Measurements from ENCODE around the gene MBIP. TPM values are rescaled to one million over a fixed set of nuclear protein-coding genes. Genes with fewer than 3 reads are reported as not detected.
"Not testable (repeated sequence)": the region's sequence is repeated elsewhere in the genome, so short reads cannot be mapped to it uniquely, and the experiment has no call there.

Gene MBIP
- 10 to 100 TPM; 18.3 to 23.0 TPM for total RNA-seq

- ChIA-PET POLR2A (no interaction called here), CTCF (interaction anchor here (0.6 to 2.1 kb wide), 3 partner anchors 13 to 251 kb away, joined by 3 to 6 read pairs (median 4); no protein-coding TSS in a partner anchor)
- H3K27me3 Mint-ChIP-seq (ENCODE audit: low read depth), result peaks cover 12% of the 10 kb centered on the region
- ATAC-seq (peak; percentile 98), DNase-seq (peak; percentile 97)
- peaks cover 30% of the 10 kb centered on the region for H3K4me1 Mint-ChIP-seq (ENCODE audit: low read depth)
- H3K9me3 Mint-ChIP-seq (ENCODE audit: insufficient read depth), result no peaks in the 10 kb centered on the region
- H3K27ac Mint-ChIP-seq, result peak within 1 kb of the TSS; percentile 93
- H3K36me3 Mint-ChIP-seq (ENCODE audit: low read depth), result peaks cover 9% of the 10 kb centered on the region
- peak within 1 kb of the TSS; percentile 90 for H3K4me3 Mint-ChIP-seq
Observed at GRCh38 chr14:36320200-36320896, at the start of gene MBIP. Gene MBIP (minus strand): TSS chr14:36320637. CDS start chr14:36320588, 49 bp downstream.

GRCh38 chr14:36367985-36368774 lies 47.7 kb upstream of the MBIP start:
- no peak overlapping the region for H3K27ac Mint-ChIP-seq
- ChIA-PET POLR2A (no interaction called here), CTCF (no interaction called here)
- H3K27me3 Mint-ChIP-seq (ENCODE audit: low read depth), result peaks cover 9% of the 10 kb centered on the region
- H3K4me1 Mint-ChIP-seq (ENCODE audit: low read depth), result no peaks in the 10 kb centered on the region
- H3K4me3 Mint-ChIP-seq, result no peak overlapping the region
- no peaks in the 10 kb centered on the region for H3K9me3 Mint-ChIP-seq (ENCODE audit: insufficient read depth)
- ATAC-seq (no peak), DNase-seq (no peak)
- no peaks in the 10 kb centered on the region for H3K36me3 Mint-ChIP-seq (ENCODE audit: low read depth)

- no peaks in the 10 kb centered on the region for H3K36me3 Mint-ChIP-seq (ENCODE audit: low read depth)
- H3K9me3 Mint-ChIP-seq (ENCODE audit: insufficient read depth), result no peaks in the 10 kb centered on the region
- DNase-seq, result no peak
- no peak overlapping the region for H3K27ac Mint-ChIP-seq
- no peak for ATAC-seq
- no peak overlapping the region for H3K4me3 Mint-ChIP-seq
- H3K27me3 Mint-ChIP-seq (ENCODE audit: low read depth), result peaks cover 11% of the 10 kb centered on the region
- peaks cover 2% of the 10 kb centered on the region for H3K4me1 Mint-ChIP-seq (ENCODE audit: low read depth)
- CTCF ChIA-PET, result interaction anchor here (1.0 to 1.1 kb wide), 2 partner anchors 97 to 483 kb away, joined by 3 to 4 read pairs; no protein-coding TSS in a partner anchor
- POLR2A ChIA-PET, result no interaction called here
Observed at GRCh38 chr14:36365766-36366165, 45.3 kb upstream of the MBIP start.

GRCh38 chr14:36363704-36364103 lies 43.3 kb upstream of the MBIP start:
- H3K4me3 Mint-ChIP-seq, result no peak overlapping the region
- H3K27ac Mint-ChIP-seq, result no peak overlapping the region
- ChIA-PET POLR2A (no interaction called here), CTCF (no interaction called here)
- DNase-seq (no peak), ATAC-seq (no peak)
- no peaks in the 10 kb centered on the region for H3K9me3 Mint-ChIP-seq (ENCODE audit: insufficient read depth)
- peaks cover 2% of the 10 kb centered on the region for H3K4me1 Mint-ChIP-seq (ENCODE audit: low read depth)
- no peaks in the 10 kb centered on the region for H3K36me3 Mint-ChIP-seq (ENCODE audit: low read depth)
- H3K27me3 Mint-ChIP-seq (ENCODE audit: low read depth), result peaks cover 13% of the 10 kb centered on the region

GRCh38 chr14:36362648-36363047 lies 42.2 kb upstream of the MBIP start:
- ChIA-PET CTCF (no interaction called here), POLR2A (no interaction called here)
- peaks cover 2% of the 10 kb centered on the region for H3K4me1 Mint-ChIP-seq (ENCODE audit: low read depth)
- no peaks in the 10 kb centered on the region for H3K36me3 Mint-ChIP-seq (ENCODE audit: low read depth)
- peaks cover 13% of the 10 kb centered on the region for H3K27me3 Mint-ChIP-seq (ENCODE audit: low read depth)
- H3K9me3 Mint-ChIP-seq (ENCODE audit: insufficient read depth), result no peaks in the 10 kb centered on the region
- DNase-seq (no peak), ATAC-seq (no peak)
- H3K4me3 Mint-ChIP-seq, result no peak overlapping the region
- H3K27ac Mint-ChIP-seq, result no peak overlapping the region

- no peak overlapping the region for H3K27ac Mint-ChIP-seq
- CTCF ChIA-PET, result no interaction called here
Observed at GRCh38 chr14:36361210-36361853, 40.9 kb upstream of the MBIP start.

GRCh38 chr14:36356862-36357261 lies 36.4 kb upstream of the MBIP start:
- Mint-ChIP-seq H3K4me3 (no peak overlapping the region), H3K27me3 (ENCODE audit: low read depth) (peaks cover 5% of the 10 kb centered on the region), H3K9me3 (ENCODE audit: insufficient read depth) (peaks cover 13% of the 10 kb centered on the region), H3K4me1 (ENCODE audit: low read depth) (peaks cover 2% of the 10 kb centered on the region), H3K27ac (no peak overlapping the region), H3K36me3 (ENCODE audit: low read depth) (no peaks in the 10 kb centered on the region)
- ATAC-seq, result no peak
- CTCF ChIA-PET, result no interaction called here
- no peak for DNase-seq
- POLR2A ChIA-PET, result no interaction called here

More at GRCh38 chr14:36361210-36361853, 40.9 kb upstream of the MBIP start:
- H3K36me3 Mint-ChIP-seq (ENCODE audit: low read depth), result no peaks in the 10 kb centered on the region
- DNase-seq (no peak), ATAC-seq (no peak)
- H3K9me3 Mint-ChIP-seq (ENCODE audit: insufficient read depth), result peaks cover 8% of the 10 kb centered on the region
- POLR2A ChIA-PET, result no interaction called here
- peaks cover 10% of the 10 kb centered on the region for H3K27me3 Mint-ChIP-seq (ENCODE audit: low read depth)
- H3K4me3 Mint-ChIP-seq, result no peak overlapping the region
- peaks cover 2% of the 10 kb centered on the region for H3K4me1 Mint-ChIP-seq (ENCODE audit: low read depth)

GRCh38 chr14:36346052-36346451 lies 25.6 kb upstream of the MBIP start:
- Mint-ChIP-seq H3K36me3 (ENCODE audit: low read depth) (no peaks in the 10 kb centered on the region), H3K4me3 (no peak overlapping the region), H3K27me3 (ENCODE audit: low read depth) (peaks cover 15% of the 10 kb centered on the region), H3K27ac (no peak overlapping the region), H3K9me3 (ENCODE audit: insufficient read depth) (no peaks in the 10 kb centered on the region), H3K4me1 (ENCODE audit: low read depth) (no peaks in the 10 kb centered on the region)
- DNase-seq (no peak), ATAC-seq (no peak)
- ChIA-PET CTCF (no interaction called here), POLR2A (no interaction called here)

GRCh38 chr14:36344211-36344610 lies 23.8 kb upstream of the MBIP start:
- ChIA-PET POLR2A (no interaction called here), CTCF (no interaction called here)
- ATAC-seq (no peak), DNase-seq (no peak)
- no peaks in the 10 kb centered on the region for H3K9me3 Mint-ChIP-seq (ENCODE audit: insufficient read depth)
- no peaks in the 10 kb centered on the region for H3K36me3 Mint-ChIP-seq (ENCODE audit: low read depth)
- H3K27ac Mint-ChIP-seq, result no peak overlapping the region
- no peak overlapping the region for H3K4me3 Mint-ChIP-seq
- peaks cover 13% of the 10 kb centered on the region for H3K27me3 Mint-ChIP-seq (ENCODE audit: low read depth)
- H3K4me1 Mint-ChIP-seq (ENCODE audit: low read depth), result no peaks in the 10 kb centered on the region

GRCh38 chr14:36341811-36342210 lies 21.4 kb upstream of the MBIP start:
- H3K4me1 Mint-ChIP-seq (ENCODE audit: low read depth); CTCF ChIA-PET; H3K27ac Mint-ChIP-seq; ATAC-seq; DNase-seq; H3K4me3 Mint-ChIP-seq; H3K9me3 Mint-ChIP-seq (ENCODE audit: insufficient read depth); H3K36me3 Mint-ChIP-seq (ENCODE audit: low read depth); POLR2A ChIA-PET: not testable (repeated sequence)
- H3K27me3 Mint-ChIP-seq (ENCODE audit: low read depth), result peaks cover 16% of the 10 kb centered on the region

GRCh38 chr14:36340276-36340890 lies 19.9 kb upstream of the MBIP start:
- Mint-ChIP-seq H3K27ac (no peak overlapping the region), H3K36me3 (ENCODE audit: low read depth) (no peaks in the 10 kb centered on the region), H3K27me3 (ENCODE audit: low read depth) (peaks cover 14% of the 10 kb centered on the region), H3K4me1 (ENCODE audit: low read depth) (no peaks in the 10 kb centered on the region), H3K4me3 (no peak overlapping the region), H3K9me3 (ENCODE audit: insufficient read depth) (no peaks in the 10 kb centered on the region)
- ATAC-seq (no peak), DNase-seq (no peak)
- ChIA-PET POLR2A (interaction anchor here (0.5 kb wide), 1 partner anchor 88 kb away, joined by 3 read pairs; no protein-coding TSS in a partner anchor), CTCF (no interaction called here)

GRCh38 chr14:36339816-36340215 lies 19.4 kb upstream of the MBIP start:
- CTCF ChIA-PET, result no interaction called here
- POLR2A ChIA-PET, result no interaction called here
- H3K36me3 Mint-ChIP-seq (ENCODE audit: low read depth), result no peaks in the 10 kb centered on the region
- H3K4me3 Mint-ChIP-seq, result no peak overlapping the region
- no peak overlapping the region for H3K27ac Mint-ChIP-seq
- ATAC-seq (no peak), DNase-seq (no peak)
- H3K4me1 Mint-ChIP-seq (ENCODE audit: low read depth), result no peaks in the 10 kb centered on the region
- H3K9me3 Mint-ChIP-seq (ENCODE audit: insufficient read depth), result no peaks in the 10 kb centered on the region
- H3K27me3 Mint-ChIP-seq (ENCODE audit: low read depth), result peaks cover 14% of the 10 kb centered on the region

Measured in activated CD8-positive, alpha-beta T cell treated with anti-CD3 and anti-CD28 coated beads, Interleukin-2, amount 10 ng/mL, durations not matched to agents 7 days and 5 days (primary cell).